Thyroid gland (tissue), 4 donors: Measurements from ENCODE around the gene RFTN1.

Source experiments
- POLR2A ChIP-seq, 2 donors: fragments of 450-650 bp; IDR thresholded peaks; one replicate each; pipeline ENCODE4 v1.6.1; 2017; ENCODE audit warnings: antibody characterized with exemption in 2 of 2, mild to moderate bottlenecking in 2 of 2, moderate library complexity in 1 of 2
- TF ChIP-seq, protein P1 (sequence below), 6 experiments: fragments of 200-600 bp in 3 of 6; fragments of 450-650 bp in 3 of 6; sonication (generic) in 3 of 6; IDR thresholded peaks; one replicate each; pipeline ENCODE4 v1.5.1; 2016 to 2019; ENCODE audit warnings: antibody characterized with exemption in 6 of 6, mild to moderate bottlenecking in 2 of 6, inconsistent platforms in 1 of 6, moderate library complexity in 1 of 6

DNA sequence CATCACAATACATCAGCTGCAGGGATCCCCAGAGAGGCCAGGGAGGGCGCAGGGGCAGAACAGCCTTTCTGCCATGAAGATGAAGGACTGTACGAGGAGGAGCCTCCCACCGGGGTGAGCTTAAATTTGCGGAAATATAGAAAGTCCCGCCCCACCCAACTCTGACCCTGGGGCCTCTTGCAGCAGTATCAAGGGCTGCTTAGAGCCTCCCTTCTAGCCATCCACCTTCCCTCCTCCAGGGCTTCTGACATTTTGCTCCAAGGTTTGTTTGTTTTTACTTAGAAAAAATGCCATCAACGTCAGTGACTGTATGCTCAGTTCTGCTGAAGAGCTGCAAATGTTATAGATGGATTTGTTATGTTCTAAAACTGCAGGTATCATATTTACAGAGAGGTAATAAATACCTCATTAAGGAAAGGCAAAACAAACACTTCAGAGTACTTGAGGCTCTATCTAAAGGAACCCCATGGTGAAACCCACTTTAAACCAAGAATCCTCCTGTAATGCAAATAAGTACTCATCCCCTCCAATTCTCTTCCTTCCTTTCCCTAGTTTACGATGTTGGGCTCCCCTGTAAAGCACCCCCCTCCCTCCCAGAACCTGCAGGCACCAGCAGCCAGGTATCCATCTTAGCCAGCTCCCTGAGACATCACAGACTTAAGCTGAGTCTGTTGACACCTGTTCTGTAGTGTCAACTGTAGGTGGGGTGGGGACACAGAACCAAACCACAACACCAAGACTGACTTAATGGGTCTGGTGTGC is 30.5 kb downstream of the RFTN1 start:
- no peak for TF ChIP-seq POLR2A (IDR thresholded peaks at IDR 0.05)
- TF ChIP-seq, protein P1, sequence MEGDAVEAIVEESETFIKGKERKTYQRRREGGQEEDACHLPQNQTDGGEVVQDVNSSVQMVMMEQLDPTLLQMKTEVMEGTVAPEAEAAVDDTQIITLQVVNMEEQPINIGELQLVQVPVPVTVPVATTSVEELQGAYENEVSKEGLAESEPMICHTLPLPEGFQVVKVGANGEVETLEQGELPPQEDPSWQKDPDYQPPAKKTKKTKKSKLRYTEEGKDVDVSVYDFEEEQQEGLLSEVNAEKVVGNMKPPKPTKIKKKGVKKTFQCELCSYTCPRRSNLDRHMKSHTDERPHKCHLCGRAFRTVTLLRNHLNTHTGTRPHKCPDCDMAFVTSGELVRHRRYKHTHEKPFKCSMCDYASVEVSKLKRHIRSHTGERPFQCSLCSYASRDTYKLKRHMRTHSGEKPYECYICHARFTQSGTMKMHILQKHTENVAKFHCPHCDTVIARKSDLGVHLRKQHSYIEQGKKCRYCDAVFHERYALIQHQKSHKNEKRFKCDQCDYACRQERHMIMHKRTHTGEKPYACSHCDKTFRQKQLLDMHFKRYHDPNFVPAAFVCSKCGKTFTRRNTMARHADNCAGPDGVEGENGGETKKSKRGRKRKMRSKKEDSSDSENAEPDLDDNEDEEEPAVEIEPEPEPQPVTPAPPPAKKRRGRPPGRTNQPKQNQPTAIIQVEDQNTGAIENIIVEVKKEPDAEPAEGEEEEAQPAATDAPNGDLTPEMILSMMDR (IDR thresholded peaks at IDR 0.05), result no peak
